GM10248 (cell line): ENCODE results near the gene GALNT13.

Source experiments
- CTCF ChIA-PET: fragments of 300-600 bp; sonication (Branson Sonifier 250); formaldehyde crosslinking; extraction: SDS; loops from one replicate; lab custom pipeline; 2021; ENCODE audit warnings: antibody characterized with exemption; lab: Yijun Ruan, JAX
- POLR2A ChIA-PET: fragments of 350-650 bp; sonication (Branson Sonifier 250); formaldehyde crosslinking; extraction: SDS; loops from one replicate; lab custom pipeline; 2020; ENCODE audit warnings: antibody characterized with exemption; lab: Yijun Ruan, JAX
- DNase-seq: peaks from one replicate; pipeline ENCODE4 v3.0.0; 2012; ENCODE audit errors: extremely low spot score
- CTCF ChIP-seq: IDR thresholded peaks from 2 replicates; pipeline ENCODE4 v1.5.1; 2012; ENCODE audit warnings: mild to moderate bottlenecking, low read depth; ENCODE audit errors: extremely low read depth, missing control alignments, control extremely low read depth

Gene GALNT13

DNA sequence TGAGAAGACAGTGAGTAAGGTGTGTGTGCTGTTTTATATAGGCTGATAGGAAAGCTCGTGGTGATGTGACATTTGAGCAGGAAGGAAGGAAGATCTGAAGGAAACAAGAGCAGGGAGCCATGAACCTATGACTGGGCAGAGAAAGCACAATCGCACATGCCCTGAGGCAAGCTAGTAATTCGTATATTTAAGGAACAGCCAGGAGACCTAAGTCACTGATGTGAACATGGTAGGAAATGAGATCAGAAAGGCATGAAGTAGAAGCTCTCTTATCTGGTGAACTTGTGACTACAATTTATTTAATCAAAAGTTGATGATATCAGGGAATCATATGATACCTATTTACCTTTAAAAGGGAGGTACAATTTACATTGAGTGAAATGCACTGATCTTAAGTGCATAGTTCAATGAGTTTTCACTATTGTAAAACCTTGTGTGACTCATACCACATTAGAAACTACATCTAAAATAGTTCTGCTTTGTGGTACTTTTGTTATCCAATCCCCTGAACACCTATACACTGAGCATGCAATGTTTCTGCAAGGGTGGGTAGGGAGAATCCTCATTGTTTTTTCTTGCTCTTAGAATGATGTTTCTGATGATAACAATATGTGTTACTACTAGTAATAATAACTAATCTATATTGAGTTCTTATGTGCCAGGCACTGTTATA, 67.5 kb downstream of the GALNT13 start:
- DNase-seq, result no peak
- ChIA-PET POLR2A (no interaction called here), CTCF (interaction anchor here (0.9 kb wide), 1 partner anchor 20 kb away, joined by 3 read pairs; no protein-coding TSS in a partner anchor)
- no peak for TF ChIP-seq CTCF

GRCh38 chr2:153940511-153940910, 68.8 kb downstream of the GALNT13 start:
- DNase-seq, result no peak
- no peak for TF ChIP-seq CTCF
- POLR2A ChIA-PET, result no interaction called here

DNA sequence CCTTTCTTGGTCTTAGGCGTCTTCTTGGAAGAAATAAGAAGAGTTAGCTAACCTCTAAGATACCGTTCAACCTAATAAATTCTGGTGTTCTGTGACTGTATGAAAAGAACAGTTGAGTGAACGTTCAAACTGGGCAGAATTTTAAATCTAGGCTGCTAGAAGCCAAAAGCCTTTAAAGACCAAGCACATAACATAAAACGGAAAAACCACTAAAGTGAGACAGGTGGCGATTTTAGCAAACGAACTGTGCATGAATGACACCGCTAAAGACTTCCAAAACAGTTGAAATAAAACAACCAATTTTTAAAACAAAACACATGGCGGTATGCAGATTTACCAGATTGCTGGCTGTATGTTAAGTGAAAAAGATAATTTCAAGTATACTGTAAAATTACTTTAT, 73.1 kb downstream of the GALNT13 start:
- no peak for TF ChIP-seq CTCF
- ChIA-PET CTCF (no interaction called here), POLR2A (no interaction called here)
- no peak for DNase-seq

More at GRCh38 chr2:153940511-153940910, 68.8 kb downstream of the GALNT13 start:
- CTCF ChIA-PET, result interaction anchor here (1.0 kb wide), 1 partner anchor 9 kb away, joined by 3 read pairs; no protein-coding TSS in a partner anchor

GRCh38 chr2:153946036-153946435, 74.3 kb downstream of the GALNT13 start:
- POLR2A ChIA-PET, result no interaction called here
- no peak for TF ChIP-seq CTCF
- no peak for DNase-seq
- CTCF ChIA-PET, result no interaction called here

DNA sequence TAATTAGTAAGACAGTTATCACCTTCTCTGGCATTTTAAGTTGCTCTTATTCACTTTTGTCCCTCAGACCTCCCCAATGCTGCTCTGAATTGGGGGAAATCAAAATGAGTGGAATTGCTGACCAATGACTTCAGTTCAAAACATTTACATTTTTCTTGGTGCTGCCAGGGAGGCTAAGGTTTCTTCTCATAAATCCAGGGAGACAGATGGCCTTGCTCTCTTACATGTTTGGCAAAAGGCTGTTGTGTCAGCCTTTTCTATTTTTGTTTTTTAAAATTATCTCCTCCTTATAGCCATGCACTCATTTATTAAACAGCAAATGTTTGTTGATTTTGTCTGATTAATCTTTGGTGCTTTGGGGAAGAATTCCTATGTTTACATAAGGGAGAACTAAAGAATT, 82.0 kb downstream of the GALNT13 start:
- TF ChIP-seq CTCF, result no peak
- ChIA-PET CTCF (no interaction called here), POLR2A (no interaction called here)

GRCh38 chr2:153963256-153963655, 91.5 kb downstream of the GALNT13 start:
- TF ChIP-seq CTCF, result no peak
- DNase-seq, result no peak
- ChIA-PET POLR2A (no interaction called here), CTCF (interaction anchor here (1.3 kb wide), 1 partner anchor 13 kb away, joined by 3 read pairs; no protein-coding TSS in a partner anchor)

More for the DNA sequence above, 82.0 kb downstream of the GALNT13 start:
- no peak for DNase-seq
